Transverse colon (tissue), 4 donors: ENCODE measurements around the gene CCDC102B. TPM values are rescaled to one million over a fixed set of nuclear protein-coding genes. Genes with fewer than 3 reads are reported as not detected.
"Not testable (repeated sequence)": the region's sequence is repeated elsewhere in the genome, so short reads cannot be mapped to it uniquely, and the experiment has no call there.

Source experiments
- DNase-seq: peaks from one replicate; pipeline ENCODE4 v3.0.0-alpha.2; 2019
- H3K27ac ChIP-seq, 4 donors: fragments of 200-600 bp; sonication (generic); 2 replicates each; pipeline ENCODE4 v1.5.1; 2016 to 2018; ENCODE audit warnings: inconsistent platforms in 4 of 4
- H3K27me3 ChIP-seq: fragments of 200-600 bp; sonication (generic); 2 replicates; pipeline ENCODE4 v1.5.1; 2017; ENCODE audit warnings: inconsistent platforms
- H3K36me3 ChIP-seq, 4 donors: fragments of 200-600 bp; sonication (generic); 2 replicates each; pipeline ENCODE4 v1.5.1; 2017 to 2019; ENCODE audit warnings: inconsistent platforms in 4 of 4
- H3K4me1 ChIP-seq, 4 donors: fragments of 200-600 bp; sonication (generic); 2 replicates each; pipeline ENCODE4 v1.5.1; 2017 to 2020; ENCODE audit warnings: inconsistent platforms in 4 of 4
- H3K4me3 ChIP-seq, 4 donors: fragments of 200-600 bp; sonication (generic); 1 replicate in 1 of 4; 2 replicates in 3 of 4; pipeline versions ENCODE4 v1.5.1 to v1.6.1; 2017 to 2019; ENCODE audit warnings: inconsistent platforms in 4 of 4
- H3K9me3 ChIP-seq, 2 donors: fragments of 200-600 bp; sonication (generic); 2 replicates each; pipeline ENCODE4 v1.5.1; 2017 to 2019; ENCODE audit warnings: inconsistent platforms in 2 of 2
- EP300 ChIP-seq: sonication (generic); formaldehyde crosslinking; IDR thresholded peaks from one replicate; pipeline ENCODE4 v1.6.1; 2017; ENCODE audit warnings: antibody characterized with exemption, low read depth
- POLR2A ChIP-seq: fragments of 450-650 bp; IDR thresholded peaks from one replicate; pipeline ENCODE4 v1.6.1; 2016; ENCODE audit warnings: antibody characterized with exemption, mild to moderate bottlenecking, moderate library complexity
- POLR2AphosphoS5 ChIP-seq, 3 donors: sonication (generic); formaldehyde crosslinking; IDR thresholded peaks; one replicate each; pipeline ENCODE4 v1.6.1; 2016; ENCODE audit warnings: antibody characterized with exemption in 3 of 3
- whole genome bisulfite sequencing, 2 donors: methylation state at CpG; one replicate each; pipeline ENCODE4 v1.1.5; 2018; ENCODE audit warnings: low coverage in 1 of 2; 5-methylcytosine and 5-hydroxymethylcytosine counted together
- in situ Hi-C, 4 donors: fragments of 200-750 bp; cut with MboI; loops; one replicate each; pipeline versions ENCODE4 v1.15.0 to v1.15.1; 2017; ENCODE audit warnings: low sequenced_read_pairs in 3 of 4, low pct_ligation_motif_present in 1 of 4, low pct_unique_long_range_greater_than_20kb in 1 of 4
- intact Hi-C: fragments of 100-400 bp; cut with DNase I; formaldehyde crosslinking; loops from one replicate; pipeline ENCODE4 v1.15.1; 2023; ENCODE audit warnings: low total_unique reads
- total RNA-seq, 4 donors: library from RNA; depleted of rRNA; stranded (reverse); fragments of >200 nt; gene quantifications; one replicate each; pipeline ENCODE4 v1.1.0, GENCODE V29; 2016
- TF ChIP-seq, protein P1 (sequence below), 5 experiments: fragments of 200-600 bp in 3 of 5; fragments of 450-650 bp in 2 of 5; sonication (generic) in 3 of 5; IDR thresholded peaks; 1 replicate in 2 of 5; 2 replicates in 3 of 5; pipeline ENCODE4 v1.5.1; 2016 to 2017; ENCODE audit warnings: antibody characterized with exemption in 5 of 5, inconsistent platforms in 3 of 5, mild to moderate bottlenecking in 2 of 5, moderate library complexity in 1 of 5

CCDC102B gene
- total RNA-seq, 4 donors from 2014 or later: 1.5 to 6.0 (median 4.6) TPM

DNA sequence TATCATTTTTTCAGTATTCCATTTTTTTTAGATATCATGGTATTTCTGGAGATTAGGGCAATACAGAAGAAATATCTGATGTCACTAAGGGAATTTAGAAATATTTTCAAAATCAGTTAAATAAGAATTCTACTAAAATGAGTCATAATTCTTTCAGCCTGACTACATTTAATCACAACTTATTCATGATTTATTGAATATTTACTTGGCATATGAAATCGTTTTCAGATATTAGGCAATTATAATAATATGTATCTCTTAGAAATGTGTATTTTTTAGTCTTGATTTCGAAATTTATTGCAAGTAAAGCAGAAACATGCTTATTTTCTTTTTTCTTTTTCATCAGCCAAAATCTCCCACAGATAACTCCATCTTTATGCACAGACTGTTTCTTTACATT, 142.2 kb downstream of the CCDC102B start:
- DNase-seq: no peak
- Histone ChIP-seq H3K4me3 (no peak overlapping the region), H3K27me3 (no peaks in the 10 kb centered on the region), H3K27ac (no peak overlapping the region), H3K9me3 (no peaks in the 10 kb centered on the region), H3K36me3 (no peaks in the 10 kb centered on the region), H3K4me1 (no peaks in the 10 kb centered on the region)
- WGBS, 2 donors: 33 to 41% methylated on average over 2 of the region's 2 CpGs
- no peak for TF ChIP-seq POLR2AphosphoS5 (IDR thresholded peaks at IDR 0.05)
- TF ChIP-seq, protein P1, sequence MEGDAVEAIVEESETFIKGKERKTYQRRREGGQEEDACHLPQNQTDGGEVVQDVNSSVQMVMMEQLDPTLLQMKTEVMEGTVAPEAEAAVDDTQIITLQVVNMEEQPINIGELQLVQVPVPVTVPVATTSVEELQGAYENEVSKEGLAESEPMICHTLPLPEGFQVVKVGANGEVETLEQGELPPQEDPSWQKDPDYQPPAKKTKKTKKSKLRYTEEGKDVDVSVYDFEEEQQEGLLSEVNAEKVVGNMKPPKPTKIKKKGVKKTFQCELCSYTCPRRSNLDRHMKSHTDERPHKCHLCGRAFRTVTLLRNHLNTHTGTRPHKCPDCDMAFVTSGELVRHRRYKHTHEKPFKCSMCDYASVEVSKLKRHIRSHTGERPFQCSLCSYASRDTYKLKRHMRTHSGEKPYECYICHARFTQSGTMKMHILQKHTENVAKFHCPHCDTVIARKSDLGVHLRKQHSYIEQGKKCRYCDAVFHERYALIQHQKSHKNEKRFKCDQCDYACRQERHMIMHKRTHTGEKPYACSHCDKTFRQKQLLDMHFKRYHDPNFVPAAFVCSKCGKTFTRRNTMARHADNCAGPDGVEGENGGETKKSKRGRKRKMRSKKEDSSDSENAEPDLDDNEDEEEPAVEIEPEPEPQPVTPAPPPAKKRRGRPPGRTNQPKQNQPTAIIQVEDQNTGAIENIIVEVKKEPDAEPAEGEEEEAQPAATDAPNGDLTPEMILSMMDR (IDR thresholded peaks at IDR 0.05): no peak
- TF ChIP-seq POLR2A: no peak
- TF ChIP-seq EP300: no peak
- in situ Hi-C loops: no loop called here
- intact Hi-C loops: no loop called here

GRCh38 chr18:68940754-68941153, 142.9 kb downstream of the CCDC102B start:
- in situ Hi-C loops: no loop called here
- H3K27ac ChIP-seq: no peak overlapping the region
- intact Hi-C loops: no loop called here
- no peaks in the 10 kb centered on the region for H3K4me1 ChIP-seq
- no peaks in the 10 kb centered on the region for H3K36me3 ChIP-seq
- H3K9me3 ChIP-seq: no peaks in the 10 kb centered on the region
- no peaks in the 10 kb centered on the region for H3K27me3 ChIP-seq
- no peak for TF ChIP-seq POLR2AphosphoS5 (IDR thresholded peaks at IDR 0.05)
- TF ChIP-seq, protein P1 (IDR thresholded peaks at IDR 0.05): no peak
- no peak for TF ChIP-seq POLR2A
- TF ChIP-seq EP300: no peak
- no peak for DNase-seq
- H3K4me3 ChIP-seq: no peak overlapping the region

DNA sequence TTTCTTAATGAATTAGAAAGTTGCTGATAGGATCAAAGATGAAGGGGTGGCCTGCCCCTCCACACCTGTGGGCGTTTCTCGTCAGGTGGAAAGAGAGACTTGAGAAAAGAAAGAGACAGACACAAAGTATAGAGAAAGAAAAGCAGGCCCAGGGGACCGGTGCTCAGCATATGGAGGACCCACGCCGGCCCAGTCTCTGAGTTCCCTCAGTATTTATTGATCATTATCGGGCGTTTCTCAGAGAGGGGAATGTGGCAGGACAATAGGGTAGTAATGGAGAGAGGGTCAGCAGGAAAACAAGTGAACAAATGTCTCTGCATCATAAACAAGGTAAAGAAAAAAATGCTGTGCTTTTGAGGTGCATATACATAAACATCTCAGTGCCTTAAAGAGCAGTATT, 144.3 kb downstream of the CCDC102B start:
- Histone ChIP-seq H3K4me1 (no peaks in the 10 kb centered on the region), H3K4me3 (no peak overlapping the region), H3K9me3 (no peaks in the 10 kb centered on the region), H3K36me3 (no peaks in the 10 kb centered on the region), H3K27me3 (no peaks in the 10 kb centered on the region), H3K27ac (no peak overlapping the region)
- DNase-seq: no peak
- TF ChIP-seq, protein P1 (IDR thresholded peaks at IDR 0.05): no peak
- TF ChIP-seq POLR2A (no peak), EP300 (no peak), POLR2AphosphoS5 (IDR thresholded peaks at IDR 0.05) (no peak)
- in situ Hi-C loops (no loop called here), intact Hi-C loops (no loop called here)
- WGBS, 2 donors: 71 to 80% methylated on average over 7 of the region's 7 CpGs

GRCh38 chr18:68943861-68944260, 146.0 kb downstream of the CCDC102B start:
- DNase-seq, H3K36me3 ChIP-seq, H3K9me3 ChIP-seq, intact Hi-C loops, H3K27me3 ChIP-seq, H3K27ac ChIP-seq, H3K4me3 ChIP-seq, H3K4me1 ChIP-seq, in situ Hi-C loops: not testable (repeated sequence)
- 77 to 95% methylated on average over 2 of the region's 2 CpGs for WGBS, 2 donors

- H3K27ac ChIP-seq: no peak overlapping the region
- intact Hi-C loops (no loop called here), in situ Hi-C loops (no loop called here)
- WGBS, 2 donors: 14 to 30% methylated on average over 1 of the region's 1 CpG
- no peak for DNase-seq
- no peaks in the 10 kb centered on the region for H3K36me3 ChIP-seq
- no peaks in the 10 kb centered on the region for H3K4me1 ChIP-seq
- no peak overlapping the region for H3K4me3 ChIP-seq
- H3K9me3 ChIP-seq: no peaks in the 10 kb centered on the region
- TF ChIP-seq POLR2A (no peak), POLR2AphosphoS5 (IDR thresholded peaks at IDR 0.05) (no peak)
- H3K27me3 ChIP-seq: no peaks in the 10 kb centered on the region
Measured at GRCh38 chr18:68944330-68944729, 146.4 kb downstream of the CCDC102B start.
